HL-60 (cell line): ENCODE results near the gene KLK1.

Source experiments
- CTCF ChIP-seq: IDR thresholded peaks from one replicate; pipeline ENCODE4 v1.5.1; 2011; ENCODE audit warnings: low read length, control low read depth, inconsistent platforms; ENCODE audit not compliant: insufficient read depth
- REST ChIP-seq: IDR thresholded peaks from 2 replicates; pipeline ENCODE4 v1.6.1; 2012; ENCODE audit warnings: low read depth; ENCODE audit not compliant: insufficient replicate concordance

DNA sequence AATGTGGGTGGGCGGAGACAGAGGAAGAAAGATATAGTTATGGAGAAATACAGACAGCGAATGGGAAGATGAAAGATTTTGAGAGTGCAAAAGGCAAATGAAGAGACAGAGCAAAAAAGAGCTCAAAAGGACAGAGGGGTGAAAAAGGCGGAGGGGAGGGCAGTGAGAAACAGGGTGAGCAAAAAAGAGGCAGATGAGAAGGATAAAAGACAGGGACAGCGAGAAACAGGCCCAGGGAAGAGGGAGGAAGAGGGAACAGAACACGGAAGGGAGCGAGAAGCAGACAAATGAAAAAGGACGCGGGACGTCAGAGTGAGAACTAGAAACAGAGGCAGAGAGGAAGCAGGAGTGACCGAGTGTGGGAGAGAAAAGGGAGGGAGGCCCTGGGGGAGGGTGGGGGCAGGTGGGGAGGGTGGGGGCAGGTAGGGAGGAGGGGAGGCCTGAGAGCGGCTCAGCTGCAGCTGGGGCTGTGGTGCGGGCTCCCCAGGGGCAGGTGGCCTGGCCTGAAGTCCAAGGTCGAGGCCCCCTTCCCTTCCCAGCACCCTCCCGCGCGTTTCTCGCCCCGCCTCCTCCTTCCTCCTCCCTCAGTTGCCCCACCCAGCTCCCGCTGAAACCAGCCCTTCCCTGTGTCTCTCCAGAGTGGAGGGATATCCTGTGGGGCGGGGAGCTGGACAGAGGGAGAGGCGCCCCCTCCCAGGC, 2.9 kb downstream of the KLK1 start:
- TF ChIP-seq CTCF (no peak), REST (no peak)
